ENCODE results near the gene CFAP61.
A peak's percentile ranks its signal among the peaks of the same experiment; 100 is the strongest.

Gene CFAP61

GRCh38 chr20:20295621-20296498 is 243.5 kb downstream of the CFAP61 start:
- no peak for DNase-seq
- H3K36me3 ChIP-seq (ENCODE audit: control insufficient read depth in 1 of 2, insufficient read depth in 2 of 2, low read depth in 1 of 2, low read length in 2 of 2): no peaks in the 10 kb centered on the region
- no peak overlapping the region for H2BK15ac ChIP-seq (ENCODE audit: low read depth, poor library complexity, severe bottlenecking)
- no peak overlapping the region for H2BK5ac ChIP-seq (ENCODE audit: low read depth, low read length, poor library complexity, severe bottlenecking)
- H4K8ac ChIP-seq (ENCODE audit: low read length): no peak overlapping the region
- no peaks in the 10 kb centered on the region for H3K4me1 ChIP-seq (ENCODE audit: control insufficient read depth, insufficient read depth, low read depth, low read length)
- H3K18ac ChIP-seq (ENCODE audit: low read depth in 1 of 2, low read length in 2 of 2): no peak overlapping the region
- H3K27ac ChIP-seq (ENCODE audit: low read length, poor library complexity, severe bottlenecking): no peak overlapping the region
- H3K4ac ChIP-seq (ENCODE audit: low read depth in 1 of 2, low read length in 2 of 2): no peak overlapping the region
- H2BK12ac ChIP-seq (ENCODE audit: low read length in 2 of 2): no peak overlapping the region
- H3K79me1 ChIP-seq (replicated peaks; ENCODE audit: low read length, poor library complexity, severe bottlenecking): no peaks in the 10 kb centered on the region
- no peak overlapping the region for H3K4me2 ChIP-seq (ENCODE audit: low read length, poor library complexity, severe bottlenecking)
- no peaks in the 10 kb centered on the region for H3K27me3 ChIP-seq (ENCODE audit: control insufficient read depth in 1 of 2, insufficient read depth in 1 of 2, low read length in 2 of 2)
- 60% methylated on average over 5 of the region's 6 CpGs for WGBS
- H4K91ac ChIP-seq (ENCODE audit: low read length): no peak overlapping the region
- H3K23ac ChIP-seq (ENCODE audit: low read length in 2 of 2): no peak overlapping the region
- H2BK120ac ChIP-seq (ENCODE audit: low read depth, low read length): no peak overlapping the region
- no peaks in the 10 kb centered on the region for H3K9me3 ChIP-seq (ENCODE audit: control insufficient read depth, low read length)
- H3K14ac ChIP-seq (ENCODE audit: low read length in 2 of 2): no peak overlapping the region
- H3K9ac ChIP-seq (ENCODE audit: low read length): no peak overlapping the region
- no peak overlapping the region for H2AK5ac ChIP-seq (ENCODE audit: low read length, severe bottlenecking)
- H3K4me3 ChIP-seq (ENCODE audit: insufficient read depth in 1 of 2, low read depth in 1 of 2, low read length in 2 of 2): no peak overlapping the region
- no peak overlapping the region for H2AFZ ChIP-seq (ENCODE audit: low read depth, low read length)

DNA sequence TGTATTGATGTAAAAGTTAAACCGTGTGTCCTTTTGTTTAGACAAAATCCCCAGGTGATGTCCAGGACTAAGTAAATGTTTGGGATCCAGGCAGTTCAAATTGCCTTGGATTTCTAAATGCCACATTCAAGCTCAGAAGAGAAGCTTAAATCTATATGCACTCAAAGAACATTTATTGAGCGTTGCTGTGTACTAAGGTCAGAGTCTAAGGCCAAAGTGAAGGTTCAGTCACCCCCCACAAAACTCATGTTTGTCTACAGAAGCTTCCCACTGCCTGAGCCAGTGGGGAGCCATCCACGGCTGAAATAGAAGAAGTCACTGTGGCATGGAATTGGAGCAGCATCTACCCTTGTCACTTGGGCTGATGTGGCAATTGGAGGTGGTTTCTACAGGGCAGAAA is 244.8 kb downstream of the CFAP61 start:
- no peak overlapping the region for H3K14ac ChIP-seq (ENCODE audit: low read length in 2 of 2)
- H2AFZ ChIP-seq (ENCODE audit: low read depth, low read length): no peak overlapping the region
- H3K23ac ChIP-seq (ENCODE audit: low read length in 2 of 2): no peak overlapping the region
- no peak overlapping the region for H3K9ac ChIP-seq (ENCODE audit: low read length)
- no peak overlapping the region for H4K8ac ChIP-seq (ENCODE audit: low read length)
- no peak overlapping the region for H3K4me2 ChIP-seq (ENCODE audit: low read length, poor library complexity, severe bottlenecking)
- H3K4me3 ChIP-seq (ENCODE audit: insufficient read depth in 1 of 2, low read depth in 1 of 2, low read length in 2 of 2): no peak overlapping the region
- H3K4ac ChIP-seq (ENCODE audit: low read depth in 1 of 2, low read length in 2 of 2): no peak overlapping the region
- H3K27ac ChIP-seq (ENCODE audit: low read length, poor library complexity, severe bottlenecking): no peak overlapping the region
- H2BK15ac ChIP-seq (ENCODE audit: low read depth, poor library complexity, severe bottlenecking): no peak overlapping the region
- H2BK120ac ChIP-seq (ENCODE audit: low read depth, low read length): peak overlapping the region; percentile 34
- WGBS: 67% methylated on average over 1 of the region's 3 CpGs
- no peaks in the 10 kb centered on the region for H3K79me1 ChIP-seq (replicated peaks; ENCODE audit: low read length, poor library complexity, severe bottlenecking)
- no peak overlapping the region for H2BK12ac ChIP-seq (ENCODE audit: low read length in 2 of 2)
- H3K18ac ChIP-seq (ENCODE audit: low read depth in 1 of 2, low read length in 2 of 2): no peak overlapping the region
- H3K36me3 ChIP-seq (ENCODE audit: control insufficient read depth in 1 of 2, insufficient read depth in 2 of 2, low read depth in 1 of 2, low read length in 2 of 2): no peaks in the 10 kb centered on the region
- no peak overlapping the region for H2AK5ac ChIP-seq (ENCODE audit: low read length, severe bottlenecking)
- H3K27me3 ChIP-seq (ENCODE audit: control insufficient read depth in 1 of 2, insufficient read depth in 1 of 2, low read length in 2 of 2): no peaks in the 10 kb centered on the region
- no peak overlapping the region for H2BK5ac ChIP-seq (ENCODE audit: low read depth, low read length, poor library complexity, severe bottlenecking)
- no peak for DNase-seq
- no peaks in the 10 kb centered on the region for H3K4me1 ChIP-seq (ENCODE audit: control insufficient read depth, insufficient read depth, low read depth, low read length)
- H3K9me3 ChIP-seq (ENCODE audit: control insufficient read depth, low read length): no peaks in the 10 kb centered on the region
- no peak overlapping the region for H4K91ac ChIP-seq (ENCODE audit: low read length)

DNA sequence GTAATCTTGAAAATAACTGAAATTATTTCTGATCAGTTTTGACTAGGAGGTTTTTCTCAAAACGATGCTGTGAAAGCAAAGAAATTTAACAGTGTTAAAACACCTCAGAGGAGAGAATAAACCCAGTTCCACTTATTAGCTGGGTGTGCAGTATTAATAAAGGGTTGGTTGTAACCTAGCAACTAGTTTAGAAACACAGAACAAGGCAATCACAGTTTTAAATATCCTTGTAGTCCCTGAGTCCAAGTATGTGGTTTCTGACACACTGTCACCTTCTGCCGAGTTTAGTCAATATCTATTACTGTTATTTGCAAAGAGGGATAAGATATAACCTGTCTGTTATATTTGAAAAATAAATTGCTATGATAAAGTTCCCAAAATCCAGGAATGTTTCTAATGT is 245.4 kb downstream of the CFAP61 start:
- H3K9ac ChIP-seq (ENCODE audit: low read length): no peak overlapping the region
- no peak overlapping the region for H2BK120ac ChIP-seq (ENCODE audit: low read depth, low read length)
- H2BK15ac ChIP-seq (ENCODE audit: low read depth, poor library complexity, severe bottlenecking): no peak overlapping the region
- no peak overlapping the region for H2BK12ac ChIP-seq (ENCODE audit: low read length in 2 of 2)
- DNase-seq: no peak
- no peak overlapping the region for H3K18ac ChIP-seq (ENCODE audit: low read depth in 1 of 2, low read length in 2 of 2)
- H3K4me2 ChIP-seq (ENCODE audit: low read length, poor library complexity, severe bottlenecking): no peak overlapping the region
- H3K27me3 ChIP-seq (ENCODE audit: control insufficient read depth in 1 of 2, insufficient read depth in 1 of 2, low read length in 2 of 2): no peaks in the 10 kb centered on the region
- H3K23ac ChIP-seq (ENCODE audit: low read length in 2 of 2): no peak overlapping the region
- H3K9me3 ChIP-seq (ENCODE audit: control insufficient read depth, low read length): no peaks in the 10 kb centered on the region
- no peaks in the 10 kb centered on the region for H3K36me3 ChIP-seq (ENCODE audit: control insufficient read depth in 1 of 2, insufficient read depth in 2 of 2, low read depth in 1 of 2, low read length in 2 of 2)
- no peaks in the 10 kb centered on the region for H3K79me1 ChIP-seq (replicated peaks; ENCODE audit: low read length, poor library complexity, severe bottlenecking)
- no peak overlapping the region for H3K14ac ChIP-seq (ENCODE audit: low read length in 2 of 2)
- no CpG with 5 or more reads among the region's 2 CpGs for WGBS
- H3K27ac ChIP-seq (ENCODE audit: low read length, poor library complexity, severe bottlenecking): no peak overlapping the region
- no peak overlapping the region for H2AFZ ChIP-seq (ENCODE audit: low read depth, low read length)
- H2AK5ac ChIP-seq (ENCODE audit: low read length, severe bottlenecking): no peak overlapping the region
- H3K4ac ChIP-seq (ENCODE audit: low read depth in 1 of 2, low read length in 2 of 2): no peak overlapping the region
- no peak overlapping the region for H3K4me3 ChIP-seq (ENCODE audit: insufficient read depth in 1 of 2, low read depth in 1 of 2, low read length in 2 of 2)
- H4K91ac ChIP-seq (ENCODE audit: low read length): no peak overlapping the region
- no peak overlapping the region for H4K8ac ChIP-seq (ENCODE audit: low read length)
- H3K4me1 ChIP-seq (ENCODE audit: control insufficient read depth, insufficient read depth, low read depth, low read length): no peaks in the 10 kb centered on the region
- no peak overlapping the region for H2BK5ac ChIP-seq (ENCODE audit: low read depth, low read length, poor library complexity, severe bottlenecking)

DNA sequence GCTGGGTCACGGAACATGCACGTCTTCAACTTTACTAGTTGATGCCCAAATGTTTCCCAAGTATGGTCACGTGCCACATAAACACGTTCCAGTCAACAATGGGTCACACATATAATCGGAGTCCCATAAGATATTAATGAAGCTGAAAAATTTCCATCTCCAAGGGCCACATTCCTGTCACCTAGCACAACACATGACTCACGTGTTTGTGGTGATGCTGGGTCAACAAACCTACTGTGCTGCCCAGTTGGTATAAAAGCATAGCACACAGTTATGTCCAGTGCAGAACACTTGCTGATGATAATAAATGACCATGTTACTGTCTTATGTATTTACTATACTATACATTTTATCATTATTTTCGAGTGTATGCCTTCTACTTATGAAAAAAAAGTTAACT is 247.6 kb downstream of the CFAP61 start:
- 69% methylated on average over 6 of the region's 7 CpGs for WGBS
- Histone ChIP-seq H2AK5ac (ENCODE audit: low read length, severe bottlenecking) (no peak overlapping the region), H3K4ac (ENCODE audit: low read depth in 1 of 2, low read length in 2 of 2) (no peak overlapping the region)

More for the DNA sequence above, 247.6 kb downstream of the CFAP61 start:
- no peak overlapping the region for H3K14ac ChIP-seq (ENCODE audit: low read length in 2 of 2)
- H4K91ac ChIP-seq (ENCODE audit: low read length): no peak overlapping the region
- H3K4me2 ChIP-seq (ENCODE audit: low read length, poor library complexity, severe bottlenecking): no peak overlapping the region
- no peak overlapping the region for H2BK15ac ChIP-seq (ENCODE audit: low read depth, poor library complexity, severe bottlenecking)
- no peak overlapping the region for H4K8ac ChIP-seq (ENCODE audit: low read length)
- H2BK12ac ChIP-seq (ENCODE audit: low read length in 2 of 2): no peak overlapping the region
- no peaks in the 10 kb centered on the region for H3K36me3 ChIP-seq (ENCODE audit: control insufficient read depth in 1 of 2, insufficient read depth in 2 of 2, low read depth in 1 of 2, low read length in 2 of 2)
- H3K79me1 ChIP-seq (replicated peaks; ENCODE audit: low read length, poor library complexity, severe bottlenecking): no peaks in the 10 kb centered on the region
- H2BK5ac ChIP-seq (ENCODE audit: low read depth, low read length, poor library complexity, severe bottlenecking): no peak overlapping the region
- no peak for DNase-seq
- H3K9ac ChIP-seq (ENCODE audit: low read length): no peak overlapping the region
- H3K9me3 ChIP-seq (ENCODE audit: control insufficient read depth, low read length): no peaks in the 10 kb centered on the region
- H3K18ac ChIP-seq (ENCODE audit: low read depth in 1 of 2, low read length in 2 of 2): no peak overlapping the region
- peaks cover 0 to 5% of the 10 kb centered on the region in 2 experiments for H3K27me3 ChIP-seq (ENCODE audit: control insufficient read depth in 1 of 2, insufficient read depth in 1 of 2, low read length in 2 of 2)
- no peak overlapping the region for H3K23ac ChIP-seq (ENCODE audit: low read length in 2 of 2)
- H3K4me1 ChIP-seq (ENCODE audit: control insufficient read depth, insufficient read depth, low read depth, low read length): no peaks in the 10 kb centered on the region
- H3K27ac ChIP-seq (ENCODE audit: low read length, poor library complexity, severe bottlenecking): no peak overlapping the region
- H3K4me3 ChIP-seq (ENCODE audit: insufficient read depth in 1 of 2, low read depth in 1 of 2, low read length in 2 of 2): no peak overlapping the region
- no peak overlapping the region for H2AFZ ChIP-seq (ENCODE audit: low read depth, low read length)
- H2BK120ac ChIP-seq (ENCODE audit: low read depth, low read length): no peak overlapping the region
